Loucy (cell line): Measurements from ENCODE around the gene FSTL4.

Experiments
- H2AFZ ChIP-seq: fragments of 200-600 bp; sonication (generic); 2 replicates; pipeline ENCODE4 v1.6.0; 2016; ENCODE audit warnings: antibody characterized with exemption, mild to moderate bottlenecking, low read length, moderate library complexity
- H3F3A ChIP-seq: fragments of 200-600 bp; 2 replicates; pipeline ENCODE4 v1.6.0; 2016; ENCODE audit warnings: antibody characterized with exemption, low read depth, mild to moderate bottlenecking
- H3K27me3 ChIP-seq: fragments of 200-600 bp; sonication (generic); 2 replicates; pipeline ENCODE4 v1.6.1; 2014; ENCODE audit warnings: low read length, mild to moderate bottlenecking; ENCODE audit not compliant: insufficient read depth, poor library complexity, severe bottlenecking
- H3K36me3 ChIP-seq: fragments of 200-600 bp; sonication (generic); 2 replicates; pipeline ENCODE4 v1.6.1; 2016; ENCODE audit warnings: low read length; ENCODE audit not compliant: insufficient read depth
- H3K4me1 ChIP-seq: fragments of 200-600 bp; sonication (generic); 2 replicates; pipeline ENCODE4 v1.5.1; 2014; ENCODE audit warnings: low read length, mild to moderate bottlenecking; ENCODE audit not compliant: insufficient read depth, poor library complexity, severe bottlenecking
- H3K4me2 ChIP-seq: fragments of 200-600 bp; sonication (generic); 2 replicates; pipeline ENCODE4 v1.6.0; 2014; ENCODE audit warnings: antibody characterized with exemption, low read length, low read depth, mild to moderate bottlenecking; ENCODE audit not compliant: poor library complexity, severe bottlenecking
- H3K4me3 ChIP-seq: fragments of 200-600 bp; sonication (generic); 2 replicates; pipeline ENCODE4 v1.5.1; 2014; ENCODE audit warnings: low read length, mild to moderate bottlenecking, mixed read lengths; ENCODE audit not compliant: poor library complexity, severe bottlenecking
- H3K79me2 ChIP-seq: fragments of 200-600 bp; sonication (generic); 2 replicates; pipeline ENCODE4 v1.6.1; 2014; ENCODE audit warnings: low read length; ENCODE audit not compliant: insufficient read depth
- H3K9ac ChIP-seq: fragments of 200-600 bp; sonication (generic); 2 replicates; pipeline ENCODE4 v1.6.0; 2014; ENCODE audit warnings: mild to moderate bottlenecking, low read depth, low read length, moderate library complexity; ENCODE audit not compliant: poor library complexity, severe bottlenecking
- H3K9me2 ChIP-seq: fragments of 200-600 bp; sonication (generic); replicated peaks from 2 replicates; pipeline ENCODE4 v1.6.1; 2016; ENCODE audit warnings: low read depth, low read length, mixed read lengths
- H3K9me3 ChIP-seq: fragments of 200-600 bp; sonication (generic); 2 replicates; pipeline ENCODE4 v1.6.1; 2014; ENCODE audit warnings: mild to moderate bottlenecking, antibody characterized with exemption, low read length, low read depth; ENCODE audit not compliant: insufficient read depth
- H4K20me1 ChIP-seq: fragments of 200-600 bp; sonication (generic); 2 replicates; pipeline ENCODE4 v1.6.0; 2014; ENCODE audit warnings: antibody characterized with exemption, low read length, mild to moderate bottlenecking; ENCODE audit not compliant: insufficient read depth, poor library complexity, severe bottlenecking
- EZH2phosphoT487 ChIP-seq: fragments of 200-600 bp; IDR thresholded peaks from 2 replicates; pipeline ENCODE4 v1.6.1; 2018; ENCODE audit warnings: antibody characterized with exemption, mild to moderate bottlenecking, moderate library complexity, borderline replicate concordance
- TF ChIP-seq, protein P1 (sequence below): fragments of 200-600 bp; sonication (generic); conservative IDR thresholded peaks from 2 replicates; pipeline ENCODE4 v1.5.1; 2014; ENCODE audit warnings: mild to moderate bottlenecking, antibody characterized with exemption, low read length

Gene FSTL4

DNA sequence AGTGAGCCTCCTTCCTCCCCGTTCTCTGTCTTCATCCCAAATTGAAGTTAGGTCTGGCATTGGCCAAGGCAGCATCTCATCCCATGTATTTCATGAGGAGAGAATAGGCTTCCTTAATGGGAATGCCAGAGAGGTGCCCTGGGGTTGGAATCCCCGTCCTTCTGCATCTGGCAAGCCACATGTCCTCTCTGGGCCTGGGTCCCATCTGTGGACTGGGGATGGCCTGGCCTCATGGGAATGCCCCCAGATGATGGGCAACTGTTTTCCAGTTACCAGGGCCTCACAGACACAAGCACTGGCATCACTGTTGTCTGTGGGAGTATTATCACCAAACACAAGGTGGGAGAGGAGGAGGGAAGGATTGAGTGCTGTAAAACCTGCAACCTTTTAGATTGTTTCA lies 153.9 kb downstream of the FSTL4 start:
- Histone ChIP-seq H4K20me1 (no peaks in the 10 kb centered on the region), H3K9me2 (no peaks in the 10 kb centered on the region), H3F3A (no peaks in the 10 kb centered on the region), H2AFZ (no peak overlapping the region), H3K9me3 (no peaks in the 10 kb centered on the region), H3K27me3 (no peaks in the 10 kb centered on the region), H3K79me2 (no peaks in the 10 kb centered on the region), H3K9ac (no peak overlapping the region), H3K4me3 (no peak overlapping the region), H3K36me3 (no peaks in the 10 kb centered on the region), H3K4me1 (no peaks in the 10 kb centered on the region), H3K4me2 (no peak overlapping the region)
- TF ChIP-seq, protein P1, sequence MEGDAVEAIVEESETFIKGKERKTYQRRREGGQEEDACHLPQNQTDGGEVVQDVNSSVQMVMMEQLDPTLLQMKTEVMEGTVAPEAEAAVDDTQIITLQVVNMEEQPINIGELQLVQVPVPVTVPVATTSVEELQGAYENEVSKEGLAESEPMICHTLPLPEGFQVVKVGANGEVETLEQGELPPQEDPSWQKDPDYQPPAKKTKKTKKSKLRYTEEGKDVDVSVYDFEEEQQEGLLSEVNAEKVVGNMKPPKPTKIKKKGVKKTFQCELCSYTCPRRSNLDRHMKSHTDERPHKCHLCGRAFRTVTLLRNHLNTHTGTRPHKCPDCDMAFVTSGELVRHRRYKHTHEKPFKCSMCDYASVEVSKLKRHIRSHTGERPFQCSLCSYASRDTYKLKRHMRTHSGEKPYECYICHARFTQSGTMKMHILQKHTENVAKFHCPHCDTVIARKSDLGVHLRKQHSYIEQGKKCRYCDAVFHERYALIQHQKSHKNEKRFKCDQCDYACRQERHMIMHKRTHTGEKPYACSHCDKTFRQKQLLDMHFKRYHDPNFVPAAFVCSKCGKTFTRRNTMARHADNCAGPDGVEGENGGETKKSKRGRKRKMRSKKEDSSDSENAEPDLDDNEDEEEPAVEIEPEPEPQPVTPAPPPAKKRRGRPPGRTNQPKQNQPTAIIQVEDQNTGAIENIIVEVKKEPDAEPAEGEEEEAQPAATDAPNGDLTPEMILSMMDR: no peak
- TF ChIP-seq EZH2phosphoT487: no peak

DNA sequence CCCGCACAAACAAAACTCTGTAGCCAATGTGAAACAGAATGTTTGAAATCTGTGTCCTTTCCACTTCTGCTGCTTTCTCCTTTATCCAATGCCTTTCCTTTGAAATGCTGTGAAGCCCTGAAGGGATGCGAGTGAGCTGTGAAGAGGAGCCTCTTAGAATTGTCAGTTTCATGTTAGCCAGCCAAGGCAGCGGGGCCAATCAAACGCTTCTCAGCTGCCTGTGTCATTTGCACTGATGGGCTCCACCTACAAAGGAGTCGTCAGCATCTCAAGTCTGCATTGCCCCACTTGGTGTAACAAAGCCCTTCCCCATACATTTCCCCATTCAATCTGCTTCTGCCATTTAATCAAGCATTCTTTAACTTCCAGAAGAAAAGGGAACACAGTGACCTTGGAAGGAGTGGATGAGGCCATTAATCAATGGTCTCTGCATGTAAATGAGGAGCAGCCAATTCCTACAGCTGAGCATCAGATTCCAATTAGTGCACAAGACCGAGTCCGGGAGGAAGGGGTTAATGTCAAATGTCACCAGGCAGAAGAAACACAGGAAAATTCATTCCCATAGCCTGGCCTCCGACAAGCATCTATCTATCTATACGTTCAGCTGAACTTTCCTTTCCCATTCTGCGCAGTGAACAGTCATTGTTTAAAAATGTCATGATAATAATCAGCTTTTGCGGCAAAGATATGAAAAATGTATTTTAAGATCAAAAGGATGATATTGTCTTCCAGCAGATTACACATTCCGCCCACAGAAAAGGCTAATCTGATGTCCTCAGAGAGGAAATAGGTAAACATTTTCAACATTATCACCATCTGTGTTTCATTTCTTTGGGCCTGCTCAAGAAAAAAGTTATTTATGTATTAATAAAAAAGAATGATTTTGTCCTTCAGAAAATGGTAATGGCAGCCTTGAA lies 154.6 kb downstream of the FSTL4 start:
- H3K4me3 ChIP-seq: no peak overlapping the region
- no peaks in the 10 kb centered on the region for H3F3A ChIP-seq
- H4K20me1 ChIP-seq: no peaks in the 10 kb centered on the region
- no peaks in the 10 kb centered on the region for H3K9me2 ChIP-seq
- H3K79me2 ChIP-seq: no peaks in the 10 kb centered on the region
- H2AFZ ChIP-seq: no peak overlapping the region
- H3K4me1 ChIP-seq: no peaks in the 10 kb centered on the region
- TF ChIP-seq, protein P1: no peak
- TF ChIP-seq EZH2phosphoT487: no peak
- no peaks in the 10 kb centered on the region for H3K27me3 ChIP-seq
- H3K9ac ChIP-seq: no peak overlapping the region
- no peaks in the 10 kb centered on the region for H3K36me3 ChIP-seq
- H3K4me2 ChIP-seq: no peak overlapping the region
- no peaks in the 10 kb centered on the region for H3K9me3 ChIP-seq

DNA sequence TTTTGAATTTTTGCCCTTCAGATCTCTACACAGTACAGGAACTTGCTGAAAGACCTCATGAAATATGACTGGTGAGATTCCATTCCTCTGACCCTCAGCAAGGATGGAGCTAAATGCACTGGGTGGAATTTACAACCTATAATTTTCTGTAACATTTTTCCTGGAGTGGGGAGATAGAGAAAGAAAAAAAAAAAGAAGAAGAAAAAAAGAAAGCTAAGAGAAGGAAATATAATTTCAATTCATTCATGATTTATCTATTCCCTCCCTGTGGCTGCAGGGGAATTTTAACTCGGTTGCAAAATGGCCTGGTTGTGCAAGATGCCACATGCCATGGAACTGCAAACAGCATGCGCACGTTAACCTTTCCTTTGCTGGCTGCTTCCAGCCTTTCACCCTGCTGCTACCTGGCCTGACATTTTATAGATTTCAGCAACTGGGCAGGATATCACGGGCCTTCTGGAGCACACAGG lies 155.4 kb downstream of the FSTL4 start:
- Histone ChIP-seq H3K4me2 (no peak overlapping the region), H3K4me3 (no peak overlapping the region)
- TF ChIP-seq EZH2phosphoT487: no peak
- TF ChIP-seq, protein P1: no peak

More for the DNA sequence above, 155.4 kb downstream of the FSTL4 start:
- H3K9ac ChIP-seq: no peak overlapping the region
- H4K20me1 ChIP-seq: no peaks in the 10 kb centered on the region
- no peak overlapping the region for H2AFZ ChIP-seq
- no peaks in the 10 kb centered on the region for H3K9me2 ChIP-seq
- H3K36me3 ChIP-seq: no peaks in the 10 kb centered on the region
- H3K27me3 ChIP-seq: no peaks in the 10 kb centered on the region
- no peaks in the 10 kb centered on the region for H3K4me1 ChIP-seq
- no peaks in the 10 kb centered on the region for H3K79me2 ChIP-seq
- no peaks in the 10 kb centered on the region for H3F3A ChIP-seq
- H3K9me3 ChIP-seq: no peaks in the 10 kb centered on the region
